HG02642 (cell line): Measurements from ENCODE around the gene VANGL2.

Experiments used
- ATAC-seq: cut with Tn5 transposase; IDR thresholded peaks from one replicate; pipeline ENCODE4 v1.9.1; 2021; ENCODE audit warnings: mild to moderate bottlenecking; ENCODE audit not compliant: unreplicated experiment, poor library complexity

VANGL2 gene

GRCh38 chr1:160404094-160404493 lies 3.7 kb downstream of the VANGL2 start:
- no peak for ATAC-seq

- ATAC-seq = no peak
Measured at GRCh38 chr1:160405331-160405877, 5.0 kb downstream of the VANGL2 start.

- no peak for ATAC-seq
Measured at GRCh38 chr1:160406131-160406968, 6.0 kb downstream of the VANGL2 start.

GRCh38 chr1:160407839-160408801 lies 7.8 kb downstream of the VANGL2 start:
- ATAC-seq = no peak

- ATAC-seq = no peak
Measured at GRCh38 chr1:160408864-160409263, 8.5 kb downstream of the VANGL2 start.

GRCh38 chr1:160409486-160409885 lies 9.1 kb downstream of the VANGL2 start:
- ATAC-seq = no peak

GRCh38 chr1:160410406-160411005 lies 10.1 kb downstream of the VANGL2 start:
- ATAC-seq = no peak

- no peak for ATAC-seq
Measured at GRCh38 chr1:160411271-160412027, 11.1 kb downstream of the VANGL2 start.

GRCh38 chr1:160412028-160412362 lies 11.6 kb downstream of the VANGL2 start:
- no peak for ATAC-seq

GRCh38 chr1:160413716-160414115 lies 13.4 kb downstream of the VANGL2 start:
- no peak for ATAC-seq

GRCh38 chr1:160414881-160415280 lies 14.5 kb downstream of the VANGL2 start:
- no peak for ATAC-seq

- no peak for ATAC-seq
Measured at GRCh38 chr1:160415696-160416290, 15.4 kb downstream of the VANGL2 start.

- ATAC-seq = no peak
Measured at GRCh38 chr1:160416369-160416768, 16.0 kb downstream of the VANGL2 start.

- no peak for ATAC-seq
Measured at GRCh38 chr1:160418483-160418882, 18.1 kb downstream of the VANGL2 start.

GRCh38 chr1:160419150-160419837 lies 18.9 kb downstream of the VANGL2 start:
- no peak for ATAC-seq

GRCh38 chr1:160419838-160420169 lies 19.4 kb downstream of the VANGL2 start:
- ATAC-seq = no peak

- ATAC-seq = no peak
Measured at GRCh38 chr1:160420881-160421842, 20.8 kb downstream of the VANGL2 start.

- ATAC-seq = no peak
Measured at GRCh38 chr1:160421881-160422280, 21.5 kb downstream of the VANGL2 start.
